IPS-18c (cell line): ENCODE data around the gene PTPRM.
A peak's percentile ranks its signal among the peaks of the same experiment; 100 is the strongest.

ENCODE experiments used
- H3K4me3 ChIP-seq: 2 replicates; pipeline ENCODE4 v1.7.0; 2013; ENCODE audit warnings: low read depth, mild to moderate bottlenecking, low read length, moderate library complexity; ENCODE audit not compliant: insufficient read depth
- H3K9me3 ChIP-seq: one replicate; pipeline ENCODE4 v1.6.1; 2013; ENCODE audit warnings: mild to moderate bottlenecking, low read length, moderate library complexity; ENCODE audit not compliant: control insufficient read depth, insufficient read depth

Gene PTPRM

DNA sequence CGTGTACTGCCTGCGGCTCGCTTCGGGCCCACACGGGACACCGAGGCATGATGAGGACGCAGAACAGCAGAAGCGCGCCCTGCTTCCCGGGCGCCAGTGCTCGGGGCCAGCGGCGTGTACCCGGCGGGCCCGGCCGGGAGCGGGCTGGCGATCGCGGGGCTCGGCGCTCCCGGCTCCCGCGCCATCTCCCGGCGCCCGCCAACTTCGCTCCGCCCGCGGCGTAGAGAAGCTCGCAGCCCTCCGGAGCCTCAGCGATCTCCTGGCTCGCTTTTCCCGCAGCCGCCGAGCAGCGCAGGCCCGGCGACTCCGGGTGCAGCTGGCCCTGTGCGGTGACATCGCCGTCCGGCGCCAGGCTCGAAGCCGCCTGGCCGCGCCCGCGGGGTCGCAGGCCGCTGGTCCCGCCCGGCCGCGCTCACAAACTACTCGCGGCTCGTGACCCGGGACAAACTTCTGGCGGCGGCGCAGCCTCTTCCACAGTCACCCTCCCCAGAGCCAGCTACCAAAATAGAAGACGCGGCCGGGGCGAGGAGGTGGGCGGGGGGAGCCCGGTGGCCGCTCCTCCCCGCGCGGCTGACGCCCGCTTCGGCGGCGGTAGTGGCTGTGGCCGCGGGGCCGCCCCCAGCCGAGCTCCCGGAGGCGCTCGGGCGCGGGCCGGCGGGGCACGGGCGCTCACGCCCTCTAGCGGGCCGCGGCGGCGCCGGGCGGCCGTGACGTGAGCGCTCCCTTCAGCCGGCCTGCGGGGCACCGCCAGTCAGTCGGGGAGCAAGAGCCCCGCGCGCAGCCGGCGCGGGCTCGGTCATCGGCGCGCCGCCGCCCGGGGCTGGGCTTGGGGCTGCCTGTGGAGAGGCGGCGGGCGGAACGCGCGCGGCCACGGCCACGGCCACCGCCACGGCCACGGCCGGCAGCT is at the start of gene PTPRM:
Gene PTPRM, plus strand, starts transcription at position 750 of the 907 bp plus-strand sequence. CDS start 503 bp downstream, outside the sequence.
- Histone ChIP-seq H3K4me3 (peak within 1 kb of the TSS; percentile 77), H3K9me3 (no peaks in the 10 kb centered on the region)

DNA sequence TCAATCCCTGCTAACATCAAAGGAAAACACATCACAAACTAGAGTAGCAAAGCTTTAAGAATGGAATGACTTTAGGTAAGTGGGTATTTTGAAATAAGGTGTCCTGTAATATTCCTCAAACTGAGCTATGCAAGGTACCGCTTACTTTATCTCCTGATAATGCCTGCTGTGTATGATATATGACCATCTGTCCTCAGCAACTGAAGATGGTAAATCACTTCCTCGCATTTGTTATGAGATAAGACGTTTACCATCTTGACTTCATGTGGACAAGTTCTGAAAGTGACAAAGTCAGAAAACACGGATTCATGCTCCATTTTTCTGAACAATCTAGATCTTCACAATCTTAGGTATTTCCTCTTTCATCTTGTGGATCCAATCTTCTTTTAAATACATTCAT is 49.3 kb upstream of the PTPRM start:
- Histone ChIP-seq H3K4me3 (no peak overlapping the region), H3K9me3 (no peaks in the 10 kb centered on the region)

DNA sequence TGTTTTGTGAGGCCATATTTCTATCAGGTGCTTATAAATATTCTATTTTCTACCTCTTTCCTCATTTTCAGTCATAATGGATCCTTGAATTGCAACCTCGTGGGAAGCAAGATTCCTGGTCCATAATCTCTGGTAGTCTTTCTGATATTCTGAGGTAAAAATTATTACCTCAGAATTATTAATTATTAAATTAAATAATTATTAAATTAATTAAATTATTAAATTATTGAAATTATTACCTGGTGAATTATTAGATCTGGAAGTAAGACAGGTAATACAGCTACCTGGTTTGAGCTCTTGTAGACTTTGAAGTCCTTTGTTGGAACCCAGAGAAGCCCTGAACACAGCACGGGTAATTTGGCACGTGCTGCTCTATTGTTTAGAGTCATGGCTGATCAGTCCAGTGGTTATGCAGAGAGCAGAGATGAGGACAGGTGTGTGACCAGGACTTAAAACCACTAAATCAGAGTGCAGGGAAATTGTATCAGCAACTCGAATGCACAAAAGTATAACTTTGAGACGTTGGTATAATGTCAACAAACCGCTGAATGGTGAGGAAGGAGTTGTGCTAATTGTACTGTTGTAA is 46.8 kb upstream of the PTPRM start:
- Histone ChIP-seq H3K4me3 (no peak overlapping the region), H3K9me3 (no peaks in the 10 kb centered on the region)

DNA sequence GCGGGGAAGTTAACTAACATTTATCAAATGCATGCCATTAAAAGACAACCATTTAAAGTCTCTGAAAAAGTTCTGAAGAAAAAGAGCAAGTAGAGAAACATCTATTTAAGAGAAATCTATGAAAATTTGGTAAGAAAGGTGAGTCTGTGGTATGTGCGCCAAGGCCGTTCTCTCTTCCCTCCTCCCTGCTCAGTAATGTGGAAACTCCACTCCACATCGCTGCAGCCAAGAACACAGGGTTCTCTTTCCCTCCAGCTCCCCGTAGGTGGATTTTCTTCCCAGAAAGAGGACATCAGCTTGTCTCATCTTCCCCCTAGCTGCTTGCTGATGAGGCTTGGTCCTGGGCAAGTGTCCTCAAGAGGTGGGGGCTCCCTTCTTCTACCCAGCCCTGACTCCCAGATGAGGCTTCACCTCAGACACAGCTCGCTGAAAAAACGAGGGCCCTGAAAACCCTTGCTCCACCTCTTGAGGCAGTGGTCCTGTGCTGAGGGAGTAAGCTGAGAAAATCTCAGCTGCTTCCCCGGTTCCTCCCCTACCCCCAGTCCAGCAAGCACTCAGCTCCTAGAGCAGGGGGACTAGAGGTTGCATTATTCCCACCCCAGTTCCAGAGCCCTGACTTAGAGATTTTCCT is 45.8 kb upstream of the PTPRM start:
- Histone ChIP-seq H3K4me3 (no peak overlapping the region), H3K9me3 (no peaks in the 10 kb centered on the region)

DNA sequence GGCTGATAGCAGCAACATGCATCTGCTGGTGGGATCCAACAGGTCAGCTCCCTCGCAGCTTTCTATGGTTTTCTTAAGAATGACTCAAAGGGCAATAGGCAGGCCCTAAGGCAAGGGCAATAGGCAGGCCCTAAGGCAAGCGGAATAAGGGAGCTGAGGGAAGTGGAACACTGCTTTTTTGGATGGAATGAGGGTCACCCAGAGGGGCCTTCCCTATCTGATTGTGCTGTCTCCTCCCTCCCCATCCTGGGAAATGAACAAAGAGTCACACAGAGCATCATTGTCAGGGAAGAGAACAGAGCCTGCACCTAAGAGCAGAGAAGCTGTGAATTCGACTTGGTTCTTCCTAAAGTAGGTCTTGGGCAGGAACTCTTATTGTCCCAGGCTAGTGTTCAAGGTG is 43.3 kb upstream of the PTPRM start:
- no peak overlapping the region for H3K4me3 ChIP-seq
- H3K9me3 ChIP-seq: no peaks in the 10 kb centered on the region

DNA sequence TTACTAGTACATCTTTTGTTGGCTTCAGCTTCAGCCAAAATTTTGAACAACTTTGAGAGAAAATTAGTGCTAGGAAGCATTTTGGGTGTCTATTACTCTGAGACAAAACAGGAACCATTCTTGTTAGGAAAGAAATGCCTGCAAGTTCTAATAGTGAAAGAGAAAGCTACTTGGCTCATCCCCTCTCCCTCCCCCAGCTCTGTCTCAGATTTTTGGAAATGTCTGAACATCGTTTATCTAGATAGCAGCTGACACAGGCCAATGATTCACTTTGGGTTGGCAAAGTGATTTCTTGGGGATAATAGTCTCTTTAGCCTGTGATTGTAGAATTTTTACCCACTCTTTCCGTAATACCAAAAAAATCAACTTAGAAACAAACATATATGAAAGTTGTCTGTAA is 42.3 kb upstream of the PTPRM start:
- H3K4me3 ChIP-seq: no peak overlapping the region
- H3K9me3 ChIP-seq: no peaks in the 10 kb centered on the region

DNA sequence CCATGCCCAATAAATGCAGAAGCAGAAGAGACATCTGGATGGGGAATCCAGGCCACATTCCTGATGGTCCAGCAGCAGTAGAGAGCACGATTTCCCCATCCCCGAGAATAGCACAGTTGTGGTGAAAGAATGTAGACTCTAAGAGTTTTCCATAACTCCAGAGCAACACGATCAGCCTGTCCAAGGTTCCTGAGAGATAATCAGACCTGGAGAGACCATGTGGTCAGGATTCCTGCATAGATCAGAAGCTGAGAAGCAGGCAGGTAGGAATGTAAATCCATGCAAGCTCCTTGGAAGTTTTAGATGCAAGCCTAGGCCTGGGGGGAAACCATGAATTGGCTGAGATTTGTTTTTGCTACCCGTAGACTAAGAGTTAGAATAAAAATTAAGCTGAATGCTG is 34.2 kb upstream of the PTPRM start:
- peaks cover 2% of the 10 kb centered on the region for H3K9me3 ChIP-seq
- H3K4me3 ChIP-seq: no peak overlapping the region

DNA sequence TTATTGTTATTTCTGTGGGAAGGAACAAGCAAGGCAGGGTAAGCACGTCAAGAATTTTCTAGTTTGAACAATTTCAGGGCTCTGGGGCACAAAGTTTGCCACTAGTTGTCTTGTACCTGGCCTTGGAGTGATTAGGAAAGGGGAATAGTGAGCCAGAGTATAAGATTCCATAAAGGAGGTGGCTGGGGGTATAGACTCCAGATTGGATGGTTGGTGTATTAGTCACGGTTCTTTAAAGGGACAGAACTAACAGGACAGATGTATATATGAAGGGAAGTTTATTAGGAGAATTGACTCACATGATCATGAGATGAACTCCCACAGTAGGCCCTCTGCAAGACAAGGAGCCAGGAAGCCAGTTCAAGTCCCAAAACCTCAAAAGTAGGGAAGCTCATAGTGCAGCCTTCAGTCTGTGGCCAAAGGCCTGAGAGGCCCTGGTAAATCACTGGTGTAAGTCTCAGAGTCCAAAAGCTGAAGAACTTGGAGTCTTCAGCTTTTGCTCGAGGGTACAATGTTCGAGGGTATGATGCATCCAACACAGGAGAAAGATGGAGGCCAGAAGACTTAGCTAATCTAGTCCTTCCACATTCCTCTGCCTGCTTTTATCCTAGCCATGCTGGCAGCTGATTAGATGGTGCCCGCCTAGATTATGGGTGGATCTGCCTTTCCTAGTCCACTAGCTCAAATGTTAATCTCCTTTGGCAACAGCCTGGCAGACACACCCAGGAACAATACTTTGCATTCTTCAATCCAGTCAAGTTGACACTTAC is 31.5 kb upstream of the PTPRM start:
- H3K4me3 ChIP-seq: no peak overlapping the region
- H3K9me3 ChIP-seq: peaks cover 2% of the 10 kb centered on the region

DNA sequence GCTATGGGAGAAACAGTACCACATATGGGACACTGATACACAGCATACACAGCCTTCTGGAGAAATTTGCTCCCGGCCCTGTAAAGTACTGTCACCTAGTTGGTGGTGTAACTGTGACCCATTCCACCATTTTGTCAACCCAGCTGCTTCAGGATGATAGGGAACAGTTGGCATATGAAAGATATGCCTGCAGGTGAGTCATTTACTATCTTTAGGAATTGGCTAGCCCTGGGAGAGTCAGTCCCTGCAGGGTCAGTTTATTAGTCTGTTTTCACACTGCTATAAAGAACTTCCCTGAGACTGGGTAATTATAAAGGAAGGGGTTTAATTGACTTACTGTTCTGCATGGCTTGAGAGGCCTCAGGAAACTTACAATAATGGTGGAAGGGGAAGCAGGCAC is 30.0 kb upstream of the PTPRM start:
- H3K4me3 ChIP-seq: no peak overlapping the region
- peaks cover 2% of the 10 kb centered on the region for H3K9me3 ChIP-seq

DNA sequence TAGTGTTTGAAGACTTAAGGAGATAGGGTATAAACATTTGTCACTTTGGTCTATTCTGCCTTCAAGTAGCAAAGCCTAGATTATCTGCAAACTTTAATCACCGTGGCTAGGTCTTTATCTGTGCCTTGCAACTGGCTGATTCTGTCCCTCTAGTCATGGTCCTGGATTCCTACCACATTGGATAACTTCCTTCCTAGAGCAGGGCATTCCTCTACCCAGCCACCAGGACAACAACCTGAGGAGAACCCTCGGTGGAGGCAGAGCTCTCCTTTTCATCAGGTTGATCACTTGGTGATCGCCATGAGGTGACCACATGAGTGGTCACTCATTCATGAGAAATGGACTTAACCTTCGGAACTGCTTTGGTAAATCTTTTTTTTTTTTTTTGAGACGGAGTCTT is 25.3 kb upstream of the PTPRM start:
- H3K4me3 ChIP-seq: no peak overlapping the region
- no peaks in the 10 kb centered on the region for H3K9me3 ChIP-seq

DNA sequence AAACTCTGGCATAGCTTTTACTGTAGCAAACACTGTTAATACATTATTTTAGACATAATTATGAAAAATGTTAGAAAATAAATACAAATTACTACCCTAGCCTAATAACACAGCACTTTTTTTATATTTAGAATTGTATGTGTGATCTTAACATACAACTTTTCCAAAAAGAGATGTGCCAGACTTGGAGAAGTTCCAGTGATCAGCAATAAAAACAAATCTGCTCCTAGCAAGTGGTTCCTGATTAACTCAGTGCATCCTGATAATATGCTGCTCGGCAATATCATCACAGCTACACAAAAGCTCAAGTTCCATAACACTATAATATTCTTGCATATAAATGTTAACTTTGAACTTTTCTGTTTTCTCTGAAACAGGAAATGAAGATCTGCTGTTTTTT is 22.4 kb upstream of the PTPRM start:
- no peak overlapping the region for H3K4me3 ChIP-seq
- H3K9me3 ChIP-seq: no peaks in the 10 kb centered on the region

DNA sequence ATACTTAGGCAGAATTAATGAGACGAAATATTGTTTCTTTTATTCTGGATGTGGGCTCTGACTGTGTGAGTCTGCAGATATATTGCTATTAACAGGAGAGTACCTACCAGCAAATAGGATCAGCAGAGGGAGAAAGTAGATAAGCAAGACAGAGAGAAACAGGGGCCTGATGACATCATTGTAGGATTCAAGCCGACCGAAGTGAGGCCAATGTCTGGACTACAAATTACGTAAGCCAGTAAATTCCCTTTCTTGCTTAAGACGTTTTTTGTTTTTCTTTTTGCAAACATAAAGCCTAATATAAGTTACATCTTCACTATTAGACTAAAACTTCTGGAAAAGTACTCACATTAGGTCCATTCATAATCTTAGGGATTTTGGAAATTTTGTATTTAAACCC is 21.4 kb upstream of the PTPRM start:
- H3K4me3 ChIP-seq: no peak overlapping the region
- H3K9me3 ChIP-seq: no peaks in the 10 kb centered on the region

DNA sequence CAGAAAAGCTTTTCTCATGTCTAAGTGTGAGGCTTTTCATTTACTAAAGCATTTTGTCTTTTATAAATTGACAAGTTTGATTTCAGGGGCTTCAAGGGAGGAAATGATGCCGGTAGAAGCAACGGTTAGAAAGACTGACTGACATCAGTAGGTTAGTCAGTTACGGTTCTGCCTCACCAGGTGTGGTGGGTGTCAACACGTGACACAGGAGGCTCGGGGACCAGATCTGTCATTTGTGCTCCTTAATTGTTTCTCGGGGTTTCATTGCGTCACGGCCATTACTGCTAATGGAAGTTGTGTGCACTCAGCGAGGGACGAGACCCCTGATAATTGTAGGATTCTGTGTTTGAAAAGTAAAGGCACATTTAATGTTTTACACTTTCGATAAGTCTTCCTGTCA is 18.9 kb upstream of the PTPRM start:
- no peaks in the 10 kb centered on the region for H3K9me3 ChIP-seq
- H3K4me3 ChIP-seq: no peak overlapping the region

DNA sequence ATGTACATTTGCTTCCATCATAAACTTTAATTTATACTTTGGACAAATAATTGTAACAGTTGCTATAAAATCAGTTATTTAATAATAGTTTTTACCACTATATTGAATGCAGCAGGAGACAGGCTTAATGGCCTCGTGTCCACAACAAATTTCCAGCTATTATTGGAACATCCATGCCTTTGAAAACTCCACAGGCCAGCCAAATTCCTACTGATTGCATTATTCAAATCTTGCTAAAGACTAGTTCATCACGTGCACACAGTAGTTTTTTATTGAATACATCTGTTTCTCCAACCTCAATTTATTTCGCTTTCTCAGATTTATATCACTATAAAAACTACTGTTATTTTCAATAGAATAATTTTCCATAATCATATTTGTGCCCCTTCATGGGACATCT is 18.4 kb upstream of the PTPRM start:
- Histone ChIP-seq H3K4me3 (no peak overlapping the region), H3K9me3 (no peaks in the 10 kb centered on the region)

DNA sequence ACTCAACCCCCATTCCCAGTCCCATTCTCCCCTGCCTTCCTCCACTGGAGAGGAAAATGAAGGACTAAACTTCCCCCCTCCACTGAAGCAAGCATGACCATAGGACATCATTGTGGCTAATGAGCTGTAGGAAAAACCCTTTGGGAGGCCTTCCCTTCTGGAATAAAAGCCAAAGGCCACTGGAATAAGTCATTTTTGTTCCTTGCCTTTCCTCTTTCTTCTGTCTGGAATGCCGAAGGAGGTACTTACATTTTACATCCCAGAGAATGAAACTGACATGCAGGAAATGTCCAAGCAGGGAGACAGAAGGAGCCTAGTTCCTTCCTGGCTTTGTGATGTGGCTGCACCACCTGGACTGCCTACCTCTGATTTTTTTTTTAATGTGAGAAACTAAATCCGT is 9.1 kb upstream of the PTPRM start:
- Histone ChIP-seq H3K4me3 (no peak overlapping the region), H3K9me3 (no peaks in the 10 kb centered on the region)

DNA sequence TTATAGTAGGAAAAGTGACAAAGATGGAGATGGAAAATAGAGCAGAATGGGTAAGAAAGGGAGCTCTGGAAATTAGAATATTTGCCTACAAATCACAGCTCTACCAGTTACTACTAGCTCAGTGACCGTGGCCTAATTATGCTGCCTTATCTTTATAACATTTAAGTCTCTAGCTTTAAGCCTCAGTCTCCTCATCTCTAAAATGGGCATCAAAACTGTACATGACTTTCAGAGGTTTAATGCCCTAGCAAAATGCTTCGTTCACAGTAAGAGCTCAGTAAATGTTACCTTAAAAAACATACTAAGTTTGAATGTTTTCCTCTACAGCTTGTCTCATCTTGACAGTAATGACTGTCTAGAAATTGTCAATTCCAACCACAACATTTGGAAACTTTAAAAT is 8.3 kb upstream of the PTPRM start:
- Histone ChIP-seq H3K4me3 (no peak overlapping the region), H3K9me3 (no peaks in the 10 kb centered on the region)

DNA sequence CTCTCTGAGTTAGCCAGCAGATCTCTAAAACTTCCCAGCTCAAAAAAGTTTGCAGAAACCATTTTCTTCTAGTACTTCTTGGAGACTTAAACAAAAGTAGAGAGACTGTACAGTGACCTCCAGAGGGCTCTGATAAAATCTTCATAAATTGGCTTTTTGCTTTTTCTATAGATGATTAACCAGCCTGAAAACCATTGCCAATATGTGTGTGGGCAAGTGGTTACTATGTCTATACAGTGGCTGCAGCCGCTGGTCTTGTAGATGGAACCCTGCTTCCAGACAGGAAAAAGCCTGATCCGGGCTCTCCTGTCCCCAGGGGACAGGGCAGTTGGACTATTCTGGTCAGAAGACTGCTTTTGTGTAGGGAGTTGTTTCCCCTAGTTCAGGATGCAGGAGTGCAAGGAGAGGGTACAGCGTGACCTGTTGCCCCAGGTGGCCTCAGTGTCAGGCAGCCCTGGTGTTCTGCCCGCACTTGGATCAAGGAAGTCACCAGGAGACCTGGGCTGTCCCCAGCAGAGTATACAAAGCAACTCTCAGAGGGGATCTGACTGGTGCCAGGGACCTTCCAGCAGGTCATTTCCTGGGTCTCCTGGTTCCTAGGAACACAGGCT is 7.3 kb upstream of the PTPRM start:
- Histone ChIP-seq H3K9me3 (no peaks in the 10 kb centered on the region), H3K4me3 (no peak overlapping the region)
